GM12801 (cell line): ENCODE measurements around the gene KMT2C.

Experiments used
- CTCF ChIP-seq: IDR thresholded peaks from one replicate; pipeline ENCODE4 v1.5.1; 2011; ENCODE audit warnings: control low read depth; ENCODE audit not compliant: insufficient read length; ENCODE audit errors: extremely low read depth

KMT2C gene

GRCh38 chr7:152347888-152348287 lies 87.9 kb downstream of the KMT2C start:
- TF ChIP-seq CTCF: no peak

- TF ChIP-seq CTCF: no peak
These were observed 91.5 kb downstream of the KMT2C start for GRCh38 chr7:152344253-152344652.

- TF ChIP-seq CTCF: no peak
These were observed 93.0 kb downstream of the KMT2C start for GRCh38 chr7:152342796-152343195.

GRCh38 chr7:152341914-152342236 lies 93.9 kb downstream of the KMT2C start:
- TF ChIP-seq CTCF: no peak

GRCh38 chr7:152341039-152341913 lies 94.5 kb downstream of the KMT2C start:
- no peak for TF ChIP-seq CTCF

GRCh38 chr7:152340161-152340560 lies 95.6 kb downstream of the KMT2C start:
- no peak for TF ChIP-seq CTCF

GRCh38 chr7:152338561-152338960 lies 97.2 kb downstream of the KMT2C start:
- TF ChIP-seq CTCF: no peak
